Tongue (tissue), 3 donors: ENCODE results near the gene ARRDC5. TPM values are rescaled to one million over a fixed set of nuclear protein-coding genes. Genes with fewer than 3 reads are reported as not detected.
"Not testable (repeated sequence)": the region's sequence is repeated elsewhere in the genome, so short reads cannot be mapped to it uniquely, and the experiment has no call there.

ENCODE experiments used
- DNase-seq: peaks from one replicate; pipeline ENCODE4 v3.0.0-alpha.2; 2015
- small RNA-seq: library from RNA; depleted of rRNA; stranded (forward); fragments of <200 nt; gene quantifications from one replicate; pipeline ENCODE3, GENCODE V24; 2014; ENCODE audit warnings: low replicate concordance
- total RNA-seq: library from RNA; depleted of rRNA; stranded (reverse); fragments of >200 nt; gene quantifications from one replicate; pipeline ENCODE4 v1.2.3, GENCODE V29; 2014

ARRDC5 gene
- total RNA-seq, 1 donor from 2014 or later: not detected

DNA sequence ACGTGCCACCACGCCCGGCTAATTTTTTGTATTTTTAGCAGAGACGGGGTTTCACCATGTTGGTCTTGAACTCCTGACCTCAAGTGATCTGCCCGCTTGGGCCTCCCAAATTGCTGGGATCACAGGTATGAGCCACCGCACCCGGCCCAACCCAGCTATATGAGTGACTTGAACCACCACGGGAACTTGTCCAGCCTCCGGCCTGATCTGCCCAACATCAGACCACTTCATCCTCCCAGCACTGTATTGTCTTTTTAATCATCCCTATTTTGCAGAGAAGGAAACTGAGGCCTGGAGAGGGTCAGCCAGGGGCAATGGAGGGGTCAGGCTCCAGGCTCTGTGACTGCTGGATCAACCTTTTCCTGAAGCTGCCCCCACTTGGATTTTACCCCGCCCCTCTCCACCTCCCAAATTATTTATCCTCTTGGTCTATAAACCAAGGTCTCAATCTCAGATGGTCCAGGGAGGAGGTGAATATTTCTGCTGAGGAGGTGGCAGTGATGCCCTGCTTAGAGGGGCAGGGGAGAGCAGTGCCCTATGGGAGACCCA is 34.3 kb downstream of the ARRDC5 start:
- DNase-seq: no peak

DNA sequence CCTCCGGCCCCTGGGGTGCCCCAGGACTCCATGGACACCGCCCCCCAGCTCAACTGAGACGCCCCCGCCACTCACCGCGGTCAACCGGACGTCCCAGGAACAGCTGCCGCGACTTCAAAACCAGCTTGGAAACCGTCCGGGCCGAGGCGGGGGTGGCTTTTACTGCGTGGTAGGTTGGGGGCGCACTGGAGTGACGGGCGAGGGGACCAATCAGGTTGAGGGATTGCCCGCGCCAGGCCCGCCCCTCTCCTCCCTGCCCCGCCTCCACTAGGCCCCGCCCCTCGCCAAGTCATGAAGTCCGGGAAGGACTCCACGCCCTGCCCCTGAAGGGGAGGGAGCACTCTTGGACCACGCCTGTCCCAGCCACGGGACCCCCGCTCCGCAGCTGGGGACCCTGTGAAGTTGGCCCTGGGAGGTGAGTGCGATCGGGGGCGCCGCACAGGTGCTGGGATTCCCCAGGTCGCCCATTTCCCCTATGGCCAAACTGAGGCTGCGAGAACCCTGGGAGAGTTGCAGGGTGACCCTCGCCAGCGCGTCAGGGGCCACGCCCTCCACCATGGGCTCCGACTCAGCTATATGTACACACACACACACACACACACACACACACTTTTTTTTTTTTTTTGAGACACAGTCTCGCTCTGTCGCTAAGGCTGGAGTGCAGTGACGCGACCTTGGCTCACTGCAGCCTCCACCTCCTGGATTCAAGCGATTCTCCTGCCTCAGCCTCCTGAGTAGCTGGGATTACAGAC is 35.0 kb downstream of the ARRDC5 start, which contains the start of gene PLIN3:
Gene PLIN3, minus strand, starts transcription at position 134 of the 752 bp plus-strand sequence. CDS start 6,273 bp downstream, outside the sequence.
- peak; percentile 98 for DNase-seq

DNA sequence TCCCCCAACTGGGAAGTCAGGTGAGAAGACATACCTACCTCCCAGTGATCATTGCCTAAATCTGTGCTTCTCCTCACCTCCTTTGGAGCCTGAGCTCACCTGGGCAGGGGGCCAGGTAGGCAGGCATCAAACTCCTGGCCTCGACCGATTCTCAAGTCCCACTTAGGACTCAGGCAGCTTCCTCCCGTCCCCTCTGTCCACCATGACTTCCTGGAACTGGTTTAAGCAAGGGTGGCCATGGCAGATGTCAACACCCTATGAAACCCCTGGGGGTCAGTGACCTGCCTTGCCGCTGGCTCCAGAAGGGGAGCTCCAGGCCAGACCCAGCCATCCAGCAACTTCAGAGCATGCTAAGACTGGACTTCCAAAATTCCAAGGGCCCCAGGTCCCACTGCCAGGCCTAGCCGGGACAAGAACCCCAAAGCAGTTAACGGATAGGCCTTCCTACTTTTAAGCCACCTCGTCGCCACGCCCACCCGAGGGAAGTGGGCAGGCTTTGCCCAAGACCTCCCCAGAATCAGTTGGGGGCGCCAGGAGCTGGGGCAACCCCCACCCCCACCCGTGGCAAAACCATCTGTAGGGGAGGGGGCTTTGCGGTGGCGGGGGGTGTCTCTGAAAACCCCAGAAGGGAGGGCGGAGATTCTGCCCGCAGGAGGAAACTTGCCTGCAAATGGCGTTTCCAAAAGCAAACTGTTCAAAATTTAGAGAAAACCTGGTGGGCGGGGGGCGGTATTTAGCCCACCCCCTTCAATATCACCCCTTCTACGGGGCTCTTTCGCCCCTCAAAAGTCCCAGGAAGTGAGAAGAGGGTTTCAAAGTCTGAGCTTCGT is 35.9 kb downstream of the ARRDC5 start:
- peak; percentile 79 for DNase-seq

DNA sequence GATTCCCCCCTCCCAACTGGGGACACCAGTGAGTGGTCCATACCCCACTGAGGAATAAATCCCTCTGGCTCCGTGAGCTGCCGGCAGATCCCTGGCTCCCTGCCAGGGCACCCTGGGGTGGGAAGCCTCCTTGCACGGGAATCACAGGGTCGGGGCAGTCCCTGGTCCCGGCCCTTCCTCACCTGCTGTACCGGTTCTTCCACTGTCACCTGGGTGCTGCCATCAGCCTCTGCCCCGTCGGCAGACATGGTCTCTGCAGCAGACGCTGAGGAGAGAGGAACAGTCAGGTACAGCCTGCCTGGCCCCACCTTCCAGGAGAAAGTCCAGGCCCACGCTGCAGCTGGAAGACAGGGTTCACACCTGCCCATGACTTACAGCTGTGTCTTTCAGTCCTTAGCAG is 41.5 kb downstream of the ARRDC5 start:
- DNase-seq: peak; percentile 54

GRCh38 chr19:4859697-4860096 is 43.0 kb downstream of the ARRDC5 start:
- DNase-seq: no peak

DNA sequence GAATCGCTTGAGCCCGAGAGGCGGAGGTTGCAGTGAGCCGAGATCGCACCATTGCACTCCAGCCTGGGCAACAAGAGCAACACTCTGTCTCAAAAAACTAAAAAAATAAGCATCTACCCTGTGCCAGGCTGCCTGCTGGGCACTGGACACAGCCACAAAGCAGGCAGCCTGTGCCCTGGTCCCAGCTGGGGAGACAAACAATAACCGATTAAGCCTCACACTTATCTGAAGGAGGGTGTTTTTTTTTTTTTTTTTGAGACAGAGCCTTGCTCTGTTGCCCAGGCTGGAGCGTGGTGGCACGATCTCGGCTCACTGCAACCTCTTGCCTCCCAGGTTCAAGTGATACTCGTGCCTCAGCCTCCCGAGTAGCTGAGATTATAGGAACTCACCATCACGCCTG is 46.2 kb downstream of the ARRDC5 start:
- not testable (repeated sequence) for DNase-seq

- not testable (repeated sequence) for DNase-seq
These were observed 49.2 kb downstream of the ARRDC5 start for GRCh38 chr19:4853506-4853905.

GRCh38 chr19:4852484-4852883 is 50.2 kb downstream of the ARRDC5 start:
- no peak for DNase-seq

DNA sequence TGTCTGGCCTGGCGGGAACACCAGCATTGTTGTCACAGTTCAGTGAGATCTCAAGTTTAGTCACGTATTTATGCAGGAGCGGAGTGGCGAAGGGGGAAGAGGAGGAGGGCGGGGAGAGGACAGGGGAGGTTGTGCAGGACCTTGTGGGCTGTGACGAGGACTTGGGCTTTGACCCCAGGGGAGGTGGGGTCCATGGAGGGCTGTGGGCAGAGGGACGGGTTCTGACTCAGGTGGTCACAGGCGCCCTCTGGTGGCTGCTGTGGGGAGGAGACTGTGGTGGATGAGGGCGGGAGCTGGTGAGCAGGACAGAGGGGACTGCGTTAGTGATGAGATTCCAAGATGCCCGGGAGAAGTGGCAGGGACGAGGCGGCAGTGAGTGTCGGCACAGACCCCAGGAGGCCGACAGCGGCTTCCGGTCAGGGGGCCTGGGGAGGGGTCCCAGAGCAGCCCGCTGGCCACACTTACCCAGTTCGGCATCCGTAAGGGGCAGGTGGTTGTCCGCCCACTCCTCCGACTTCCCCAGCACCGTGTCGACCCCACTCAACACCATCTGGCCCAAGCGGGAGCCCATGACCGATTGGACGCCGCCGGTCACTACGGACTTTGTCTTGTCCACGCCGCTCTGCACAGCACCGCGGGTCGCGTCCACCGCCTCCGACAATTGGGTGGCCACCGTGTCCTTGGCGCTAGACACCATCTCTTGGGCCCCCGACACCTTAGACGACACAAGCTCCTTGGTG is 51.0 kb downstream of the ARRDC5 start:
- peak; percentile 74 for DNase-seq

DNA sequence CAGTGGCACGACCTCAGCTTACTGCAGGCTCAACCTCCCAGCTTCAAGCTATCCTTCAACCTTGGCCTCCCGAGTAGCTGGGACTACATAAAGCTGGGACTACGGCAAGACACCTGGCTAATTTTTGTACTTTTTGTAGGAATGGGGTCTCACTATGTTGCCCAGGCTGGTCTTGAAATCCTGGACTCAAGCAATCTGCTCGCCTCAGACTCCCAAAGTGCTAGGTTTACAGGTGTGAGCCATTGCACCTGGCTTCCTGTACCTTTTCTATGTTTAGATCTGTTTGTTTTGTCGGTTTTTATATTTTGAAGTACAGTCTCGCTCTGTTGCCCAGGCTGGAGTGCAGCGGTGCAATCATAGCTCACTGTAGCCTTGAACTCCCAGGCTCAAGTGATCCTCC is 53.7 kb downstream of the ARRDC5 start:
- no peak for DNase-seq

DNA sequence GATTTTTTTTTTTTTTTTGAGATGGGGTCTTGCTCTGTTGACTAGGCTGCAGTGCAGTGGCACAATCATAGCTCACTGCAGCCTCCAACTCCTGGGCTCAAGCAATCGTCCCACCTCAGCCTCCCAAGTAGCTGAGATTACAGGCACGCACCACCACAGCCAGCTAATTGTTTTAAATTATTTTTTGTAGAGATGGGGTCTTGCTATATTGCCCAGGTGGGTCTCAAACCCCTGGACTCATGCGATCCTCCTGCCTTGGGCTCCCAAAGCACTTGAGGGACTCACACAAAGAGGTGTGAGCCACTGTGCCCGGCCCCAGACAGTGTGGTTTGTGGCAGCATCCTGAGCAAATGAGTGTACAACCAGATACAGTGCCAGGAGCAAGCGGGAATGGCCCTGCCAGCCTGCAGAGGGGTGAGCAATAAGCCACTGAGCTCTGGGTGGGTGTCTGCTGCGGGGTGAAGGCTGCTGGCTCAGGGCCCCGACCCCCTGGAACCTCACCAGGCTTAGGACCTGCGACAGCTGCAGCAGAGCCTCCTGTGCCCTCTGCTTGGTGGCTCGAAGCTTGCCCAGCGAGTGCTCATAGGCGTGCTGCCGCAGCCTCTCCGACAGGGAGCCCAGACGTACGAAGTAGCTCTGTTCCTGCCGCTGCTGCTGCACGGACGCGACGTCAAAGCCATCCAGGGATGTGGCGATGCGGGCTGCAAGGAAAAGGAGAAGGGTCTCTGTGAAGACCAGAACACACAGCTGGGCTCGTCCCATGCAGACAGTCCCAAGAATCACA is 55.3 kb downstream of the ARRDC5 start:
- DNase-seq: no peak

DNA sequence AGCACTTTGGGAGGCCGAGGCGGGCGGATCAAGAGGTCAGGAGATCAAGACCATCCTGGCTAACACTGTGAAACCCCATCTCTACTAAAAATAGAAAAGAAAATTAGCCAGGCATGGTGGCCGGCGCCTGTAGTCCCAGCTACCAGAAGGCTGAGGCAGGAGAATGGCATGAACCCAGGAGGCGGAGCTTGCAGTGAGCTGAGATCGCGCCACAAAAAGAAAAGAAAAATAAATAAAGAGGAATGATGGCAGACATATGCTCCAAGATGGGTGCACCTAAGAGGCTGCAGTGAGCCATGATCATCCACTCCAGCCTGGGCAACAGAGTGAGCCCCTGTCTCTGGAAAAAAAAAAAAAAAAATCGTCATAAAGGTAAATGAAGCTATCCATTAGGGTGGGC is 56.7 kb downstream of the ARRDC5 start:
- DNase-seq: not testable (repeated sequence)

- DNase-seq: peak; percentile 65
These were observed 58.1 kb downstream of the ARRDC5 start for GRCh38 chr19:4844348-4845179.

DNA sequence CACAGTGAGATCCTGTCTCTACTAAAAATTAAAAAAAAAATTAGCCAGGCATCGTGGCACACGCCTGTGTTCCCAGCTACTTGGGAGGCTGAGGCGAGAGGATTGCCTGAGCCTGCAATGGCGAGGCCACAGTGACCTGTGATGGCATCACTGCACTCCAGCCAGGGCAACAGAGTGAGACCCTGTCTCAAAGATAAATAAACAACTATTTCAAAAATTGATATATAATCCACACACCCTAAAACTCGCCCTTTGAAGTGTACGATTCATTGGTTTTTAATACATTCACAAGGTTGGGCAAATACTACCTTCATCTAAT is 59.1 kb downstream of the ARRDC5 start:
- no peak for DNase-seq

Small RNAs within 50 kb of the gene (small RNA-seq; reads per million reads assigned to genes)
- gene MIR4747: not detected

Other genes with a start within 250 kb of the ARRDC5 start
- 43.9 TPM for gene MYDGF, start 232.6 kb downstream of the ARRDC5 start, total RNA-seq
- 26.4 TPM for gene DPP9, start 179.1 kb downstream of the ARRDC5 start, total RNA-seq
- gene FEM1A, start 111.2 kb downstream of the ARRDC5 start, total RNA-seq: 56.1 TPM
- gene TICAM1, start 71.2 kb downstream of the ARRDC5 start, total RNA-seq: 3.6 TPM
- 95.2 TPM for gene PLIN3, start 35.2 kb downstream of the ARRDC5 start, total RNA-seq
- gene UHRF1, start 6.6 kb upstream of the ARRDC5 start, total RNA-seq: 24.1 TPM
- 28.1 TPM for gene KDM4B, start 66.2 kb upstream of the ARRDC5 start, total RNA-seq